ENCODE data around the gene TPSB2. TPM values are rescaled to one million over a fixed set of nuclear protein-coding genes. Genes with fewer than 3 reads are reported as not detected.

TPSB2 gene
- total RNA-seq, 4 donors from 2014 or later = 27.8 to 142 (median 91.8) TPM

GRCh38 chr16:1263591-1264344 is 33.8 kb upstream of the TPSB2 start:
- H3K4me1 ChIP-seq = peaks cover 0 to 7% (median 0%) of the 10 kb centered on the region in 3 donors
- WGBS, 2 donors (ENCODE audit: low coverage in 1 of 2) = 57 to 69% methylated on average over 5 to 6 of the region's 15 CpGs
- no peak overlapping the region for H3K27ac ChIP-seq
- no peak overlapping the region for H3K4me3 ChIP-seq
- H3K27me3 ChIP-seq = peaks cover 70% of the 10 kb centered on the region
- ATAC-seq = no peak
- TF ChIP-seq POLR2A (IDR thresholded peaks at IDR 0.05) = no peak
- no peak for TF ChIP-seq EP300 (IDR thresholded peaks at IDR 0.05)
- no peak for TF ChIP-seq CTCF (IDR thresholded peaks at IDR 0.05)
- no peaks in the 10 kb centered on the region for H3K9me3 ChIP-seq
- no peaks in the 10 kb centered on the region for H3K36me3 ChIP-seq

GRCh38 chr16:1262846-1263221 is 32.9 kb upstream of the TPSB2 start:
- TF ChIP-seq EP300 (IDR thresholded peaks at IDR 0.05) (no peak), POLR2A (IDR thresholded peaks at IDR 0.05) (no peak), CTCF (IDR thresholded peaks at IDR 0.05) (no peak), POLR2AphosphoS5 (IDR thresholded peaks at IDR 0.05) (no peak)
- no peaks in the 10 kb centered on the region for H3K36me3 ChIP-seq
- WGBS, 2 donors (ENCODE audit: low coverage in 1 of 2) = no CpG with 5 or more reads among the region's 9 CpGs
- H3K27ac ChIP-seq = no peak overlapping the region
- H3K9me3 ChIP-seq = no peaks in the 10 kb centered on the region
- ATAC-seq = no peak
- peaks cover 78% of the 10 kb centered on the region for H3K27me3 ChIP-seq
- H3K4me1 ChIP-seq = peaks cover 0 to 8% (median 0%) of the 10 kb centered on the region in 3 donors
- no peak overlapping the region for H3K4me3 ChIP-seq

DNA sequence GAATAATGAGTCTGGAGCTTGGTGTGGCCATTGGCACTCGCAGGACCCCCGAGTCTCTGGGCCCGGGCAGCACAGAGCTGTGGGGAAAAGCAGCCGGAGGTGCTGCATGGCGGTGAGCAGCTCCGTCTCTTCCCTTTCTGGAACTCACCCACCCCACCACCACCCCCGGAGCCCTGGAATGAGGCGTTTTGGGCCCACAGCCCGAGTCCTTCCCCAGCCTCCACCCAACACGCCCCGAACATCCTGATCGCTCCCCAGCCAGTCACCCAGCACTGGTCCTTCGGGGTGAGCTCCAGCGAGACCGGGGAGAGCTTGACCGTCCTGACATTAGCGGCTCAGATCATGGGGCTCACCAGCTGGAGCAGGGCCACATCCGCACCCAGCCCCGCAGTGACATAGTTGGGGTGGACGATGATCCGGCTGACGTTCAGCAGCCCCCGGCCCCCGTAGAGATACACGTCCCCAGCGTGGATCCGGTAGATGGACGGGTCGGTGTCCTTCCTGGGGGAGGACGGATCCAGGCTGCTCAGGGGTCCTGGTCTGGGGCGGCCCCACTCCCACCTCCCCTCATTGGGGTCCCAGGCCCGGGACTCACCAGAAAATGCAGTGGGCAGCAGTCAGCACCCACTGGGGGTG is 32.3 kb upstream of the TPSB2 start:
- H3K27me3 ChIP-seq = peaks cover 83% of the 10 kb centered on the region

DNA sequence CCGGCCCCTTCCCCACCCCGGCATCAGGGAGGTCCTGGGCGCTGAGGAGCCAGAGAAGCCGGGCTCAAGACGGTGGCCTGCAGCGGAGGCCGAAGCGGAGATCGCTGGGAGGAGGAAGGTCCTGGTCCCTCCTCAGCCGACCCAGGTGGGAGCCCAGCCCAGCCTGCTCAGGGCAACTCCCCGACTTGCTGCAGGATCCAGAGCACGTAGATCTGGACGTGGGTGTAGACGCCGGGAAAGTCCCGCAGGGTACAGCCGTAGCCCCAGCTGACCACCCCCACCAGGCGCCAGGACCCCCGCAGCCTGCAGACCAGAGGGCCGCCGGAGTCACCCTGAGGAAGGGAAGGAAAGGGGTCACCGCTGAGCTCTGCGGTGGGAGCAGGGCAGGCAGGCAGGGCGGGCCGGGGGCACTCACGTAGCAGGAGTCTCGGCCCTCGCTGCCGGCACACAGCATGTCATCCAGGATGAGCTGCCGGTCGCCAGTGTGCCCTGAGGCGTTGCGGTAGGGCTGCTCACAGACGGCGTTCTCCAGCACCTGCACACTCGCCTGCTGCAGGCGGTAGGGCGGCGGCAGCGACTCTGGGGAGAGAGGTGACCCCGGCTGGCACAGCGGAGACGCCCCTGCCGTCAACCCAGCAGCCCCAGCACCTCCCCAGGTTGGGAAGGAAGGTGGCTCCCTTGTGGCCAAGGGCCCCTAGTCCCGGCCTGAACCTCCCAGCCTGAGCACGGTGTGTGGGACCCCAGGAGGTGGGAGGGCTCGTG is 31.3 kb upstream of the TPSB2 start:
- no peaks in the 10 kb centered on the region for H3K36me3 ChIP-seq
- TF ChIP-seq POLR2A (IDR thresholded peaks at IDR 0.05) (no peak), EP300 (IDR thresholded peaks at IDR 0.05) (no peak), POLR2AphosphoS5 (IDR thresholded peaks at IDR 0.05) (no peak), CTCF (IDR thresholded peaks at IDR 0.05) (no peak)
- ATAC-seq = no peak
- H3K9me3 ChIP-seq = no peaks in the 10 kb centered on the region
- 60% methylated on average over 1 of the region's 47 CpGs; no CpG with 5 or more reads in 1 of the 2 donors for WGBS, 2 donors (ENCODE audit: low coverage in 1 of 2)
- peaks cover 88% of the 10 kb centered on the region for H3K27me3 ChIP-seq
- H3K4me3 ChIP-seq = no peak overlapping the region
- H3K27ac ChIP-seq = no peak overlapping the region
- peaks cover 0 to 8% (median 0%) of the 10 kb centered on the region in 3 donors for H3K4me1 ChIP-seq

More for the DNA sequence above, 32.3 kb upstream of the TPSB2 start:
- Histone ChIP-seq H3K4me1 (peaks cover 0 to 8% (median 0%) of the 10 kb centered on the region in 3 donors), H3K9me3 (no peaks in the 10 kb centered on the region), H3K27ac (no peak overlapping the region), H3K4me3 (no peak overlapping the region), H3K36me3 (no peaks in the 10 kb centered on the region)
- 63 to 100% methylated on average over 5 to 6 of the region's 32 CpGs for WGBS, 2 donors (ENCODE audit: low coverage in 1 of 2)
- TF ChIP-seq CTCF (IDR thresholded peaks at IDR 0.05) = no peak
- TF ChIP-seq POLR2AphosphoS5 (IDR thresholded peaks at IDR 0.05) = no peak
- no peak for TF ChIP-seq EP300 (IDR thresholded peaks at IDR 0.05)
- no peak for TF ChIP-seq POLR2A (IDR thresholded peaks at IDR 0.05)
- no peak for ATAC-seq
